Osteoblast (primary cell): ENCODE measurements around the gene ANGEL1. TPM values are rescaled to one million over a fixed set of nuclear protein-coding genes. Genes with fewer than 3 reads are reported as not detected.

Source experiments
- DNase-seq: peaks from one replicate; pipeline ENCODE4 v3.0.0; 2011; ENCODE audit warnings: low spot score, mixed read lengths; ENCODE audit not compliant: insufficient read length; ENCODE audit errors: missing footprints
- H2AFZ ChIP-seq: 2 replicates; pipeline ENCODE4 v1.6.0; 2011; ENCODE audit warnings: mild to moderate bottlenecking, low read length
- H3K27ac ChIP-seq: 2 replicates; pipeline ENCODE4 v1.5.1; 2011; ENCODE audit warnings: mild to moderate bottlenecking, low read depth, low read length, moderate library complexity
- H3K27me3 ChIP-seq: 2 replicates; pipeline ENCODE4 v1.6.0; 2012; ENCODE audit warnings: mild to moderate bottlenecking, control low read depth, inconsistent platforms, low read length, moderate library complexity; ENCODE audit not compliant: insufficient read depth
- H3K36me3 ChIP-seq: 2 replicates; pipeline ENCODE4 v1.5.1; 2011; ENCODE audit warnings: mild to moderate bottlenecking, low read length, control low read depth, moderate library complexity; ENCODE audit not compliant: insufficient read depth
- H3K4me1 ChIP-seq: 2 replicates; pipeline ENCODE4 v1.5.1; 2011; ENCODE audit warnings: mild to moderate bottlenecking, low read length, control low read depth, moderate library complexity; ENCODE audit not compliant: insufficient read depth
- H3K4me2 ChIP-seq: 2 replicates; pipeline ENCODE4 v1.6.0; 2011; ENCODE audit warnings: mild to moderate bottlenecking, low read length; ENCODE audit not compliant: insufficient read depth
- H3K4me3 ChIP-seq: fragments of 200-600 bp; sonication (generic); 3 replicates; pipeline ENCODE4 v1.5.1; 2012; ENCODE audit warnings: mild to moderate bottlenecking, low read length, inconsistent platforms; ENCODE audit not compliant: insufficient read depth
- H3K79me2 ChIP-seq: 2 replicates; pipeline ENCODE4 v1.6.0; 2012; ENCODE audit warnings: mild to moderate bottlenecking, low read length, control low read depth, inconsistent platforms; ENCODE audit not compliant: insufficient read depth
- H3K9me3 ChIP-seq: 2 replicates; pipeline ENCODE4 v1.5.1; 2011; ENCODE audit warnings: low read depth, low read length, control low read depth
- H4K20me1 ChIP-seq: 2 replicates; pipeline ENCODE4 v1.6.0; 2012; ENCODE audit warnings: mild to moderate bottlenecking, low read length, control low read depth; ENCODE audit not compliant: insufficient read depth
- CTCF ChIP-seq: IDR thresholded peaks from 2 replicates; pipeline ENCODE4 v1.5.1; 2011; ENCODE audit warnings: mild to moderate bottlenecking, low read depth, low read length, moderate library complexity; ENCODE audit errors: extremely low read depth
- total RNA-seq: library from RNA; depleted of rRNA; stranded (reverse); fragments of >200 nt; gene quantifications from 2 replicates; pipeline ENCODE4 v1.2.3, GENCODE V29; 2012

Gene ANGEL1
- total RNA-seq, 1 donor: 8.3 TPM

DNA sequence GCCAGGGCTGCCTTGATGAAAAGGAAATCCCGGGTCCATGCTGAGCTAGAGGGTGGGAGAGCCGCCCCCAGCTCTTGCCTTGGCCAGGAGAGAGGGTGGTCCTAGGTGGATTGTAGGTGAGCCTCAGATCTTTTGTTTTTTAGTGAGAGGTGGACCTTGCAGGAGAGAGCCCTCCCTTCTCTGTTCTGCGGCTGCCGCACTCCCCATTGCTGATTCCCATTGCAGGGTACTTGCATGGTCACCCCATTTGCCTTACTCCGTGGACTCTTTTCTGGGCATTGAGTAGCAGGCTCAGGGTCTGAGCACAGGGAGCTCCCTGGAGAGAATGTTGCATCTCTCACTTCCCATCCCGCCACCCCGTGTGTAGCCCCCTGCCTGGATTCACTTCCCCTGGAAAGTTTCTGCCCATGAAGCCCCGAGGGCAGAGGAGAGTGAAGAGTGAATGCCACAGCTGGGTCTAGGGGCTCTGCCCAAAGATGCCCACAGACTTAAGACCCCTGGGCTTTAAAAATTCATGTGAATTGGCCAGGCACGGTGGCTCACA is 41.2 kb downstream of the ANGEL1 start:
- H3K27ac ChIP-seq: no peak overlapping the region
- TF ChIP-seq CTCF: no peak
- no peak overlapping the region for H3K4me3 ChIP-seq
- no peaks in the 10 kb centered on the region for H3K27me3 ChIP-seq
- no peaks in the 10 kb centered on the region for H4K20me1 ChIP-seq
- no peaks in the 10 kb centered on the region for H3K79me2 ChIP-seq
- no peaks in the 10 kb centered on the region for H3K9me3 ChIP-seq
- no peak overlapping the region for H3K4me2 ChIP-seq
- peaks cover 18% of the 10 kb centered on the region for H3K4me1 ChIP-seq
- H2AFZ ChIP-seq: no peak overlapping the region
- peak; percentile 63 for DNase-seq
- H3K36me3 ChIP-seq: no peaks in the 10 kb centered on the region

DNA sequence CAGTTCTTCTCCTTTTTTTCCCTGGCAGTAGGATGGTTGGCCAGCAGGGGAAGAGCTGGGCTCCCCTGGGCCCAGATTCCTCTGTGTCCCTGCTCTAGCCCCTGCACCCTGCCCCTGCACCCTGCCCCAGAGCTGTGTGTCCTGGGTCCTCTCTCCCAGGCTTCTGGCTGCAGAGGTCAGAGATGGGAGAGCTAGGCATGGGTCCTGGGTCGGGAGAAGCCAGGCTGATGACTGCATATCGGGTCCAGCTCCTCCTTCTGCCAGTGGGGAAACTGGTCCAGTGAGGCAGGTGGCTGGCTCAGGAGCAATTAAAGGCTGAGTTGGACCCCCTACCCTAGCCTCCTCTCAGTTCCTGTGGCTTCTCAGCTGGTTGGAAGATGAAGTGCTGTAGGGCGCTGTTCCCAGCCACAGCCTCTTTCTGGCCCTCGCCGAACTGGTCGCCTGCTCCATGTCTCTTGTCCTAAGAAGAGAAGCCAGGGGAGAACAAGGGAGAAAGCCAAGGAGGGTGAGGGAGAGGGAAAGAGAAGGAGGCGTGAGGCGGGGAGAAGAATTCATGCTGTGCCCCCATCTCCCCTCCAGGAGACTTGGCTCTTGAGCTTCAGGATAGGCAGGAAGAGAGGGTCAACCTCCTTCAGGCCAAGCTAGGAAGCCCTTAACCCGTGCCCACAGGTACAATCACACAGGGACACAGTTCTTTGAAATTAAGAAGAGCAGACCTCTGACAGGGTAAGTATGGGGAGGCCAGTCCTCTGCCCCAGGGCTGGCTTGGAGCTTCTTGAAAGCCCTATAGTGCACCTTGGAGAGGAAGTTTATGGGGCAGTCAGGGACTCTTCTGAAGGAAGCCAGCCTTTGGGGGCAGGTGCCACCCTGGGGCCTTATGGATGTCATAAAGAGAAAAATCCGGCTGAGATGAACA is 41.9 kb downstream of the ANGEL1 start:
- Histone ChIP-seq H3K4me2 (no peak overlapping the region), H3K27me3 (no peaks in the 10 kb centered on the region), H3K79me2 (no peaks in the 10 kb centered on the region), H4K20me1 (no peaks in the 10 kb centered on the region), H3K36me3 (no peaks in the 10 kb centered on the region), H3K4me3 (no peak overlapping the region), H2AFZ (no peak overlapping the region), H3K27ac (no peak overlapping the region), H3K9me3 (no peaks in the 10 kb centered on the region), H3K4me1 (peaks cover 18% of the 10 kb centered on the region)
- no peak for TF ChIP-seq CTCF
- peak; percentile 83 for DNase-seq

DNA sequence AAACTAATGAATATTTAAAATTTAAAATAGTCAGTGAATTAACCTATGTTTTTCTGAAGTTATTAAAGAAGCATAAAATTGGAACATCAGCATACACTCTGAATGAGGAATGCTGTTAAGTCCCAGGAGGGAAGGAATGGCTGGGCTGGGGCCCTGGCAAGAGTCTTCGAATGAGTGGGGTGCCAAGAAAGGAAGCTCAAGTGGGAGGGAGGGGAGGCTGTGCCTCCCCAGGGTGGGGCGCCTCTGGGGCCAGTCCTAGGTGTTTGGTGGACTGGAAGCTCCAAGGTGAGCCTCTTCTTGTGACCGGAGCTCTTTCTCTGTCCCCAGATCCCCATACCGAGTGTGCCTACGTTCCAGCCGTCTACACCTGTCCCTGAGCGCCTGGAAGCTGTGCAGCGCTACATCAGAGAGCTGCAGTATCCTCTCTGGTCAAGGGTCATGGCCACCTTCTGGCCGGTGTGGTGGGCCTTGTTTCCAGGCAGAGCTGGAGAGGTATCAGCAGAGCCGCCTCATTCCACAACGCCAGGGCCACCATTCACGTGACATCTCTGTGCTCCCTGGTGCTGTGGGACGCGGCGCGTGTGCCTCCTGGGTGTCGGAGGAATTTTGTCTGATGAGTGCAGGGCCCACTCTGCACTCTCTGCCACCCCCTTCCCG is 42.9 kb downstream of the ANGEL1 start:
- no peak for TF ChIP-seq CTCF
- Histone ChIP-seq H3K27ac (no peak overlapping the region), H3K4me1 (peaks cover 18% of the 10 kb centered on the region), H3K4me2 (no peak overlapping the region), H3K36me3 (no peaks in the 10 kb centered on the region), H2AFZ (no peak overlapping the region), H3K4me3 (no peak overlapping the region), H3K79me2 (no peaks in the 10 kb centered on the region), H3K27me3 (no peaks in the 10 kb centered on the region), H3K9me3 (no peaks in the 10 kb centered on the region), H4K20me1 (no peaks in the 10 kb centered on the region)
- peak; percentile 68 for DNase-seq
